Activated T-cell treated with anti-CD3 and anti-CD28 coated beads, Interleukin-2, amount 50 U/mL, for 1 hour (primary cell): ENCODE data around the gene DHX15.

Experiments
- DNase-seq: peaks from one replicate; pipeline ENCODE4 v3.0.0-alpha.2; 2020

The DHX15 gene

DNA sequence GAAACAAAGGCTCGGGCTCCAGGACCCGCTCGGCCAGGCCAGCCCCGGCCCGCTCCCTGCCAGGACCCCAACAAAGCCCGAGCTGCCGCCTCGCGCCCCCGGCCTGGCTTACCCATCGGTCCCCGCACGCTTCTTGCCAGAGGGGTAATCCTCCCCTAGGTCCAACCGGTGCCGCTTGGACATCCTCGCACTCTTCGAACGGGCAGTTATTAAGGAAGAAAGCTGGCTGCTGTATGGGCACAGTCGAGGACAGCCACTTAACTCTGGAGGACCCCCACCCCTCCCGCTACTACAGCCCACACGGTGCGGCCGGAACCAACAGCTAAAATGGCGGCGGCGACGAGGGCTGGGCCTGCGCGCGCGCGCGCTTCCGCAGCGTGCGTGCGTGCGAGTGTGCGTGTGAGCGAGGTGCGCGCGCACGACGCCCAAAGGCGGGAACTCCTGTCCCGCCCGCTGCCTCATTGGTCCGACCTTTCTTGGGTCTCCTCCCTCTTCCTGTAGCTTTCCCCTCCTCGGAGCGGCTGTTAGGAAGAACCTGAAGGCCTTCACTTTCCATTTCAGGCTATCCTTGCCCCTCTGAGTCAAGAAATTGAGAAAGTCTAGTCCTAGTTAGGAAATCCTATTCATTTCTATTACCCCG is at the start of gene DHX15:
TSS of gene DHX15 (minus strand) at position 344 of the 640 bp plus-strand sequence. CDS start at position 183, 161 bp downstream.
- peak; percentile 92 for DNase-seq

DNA sequence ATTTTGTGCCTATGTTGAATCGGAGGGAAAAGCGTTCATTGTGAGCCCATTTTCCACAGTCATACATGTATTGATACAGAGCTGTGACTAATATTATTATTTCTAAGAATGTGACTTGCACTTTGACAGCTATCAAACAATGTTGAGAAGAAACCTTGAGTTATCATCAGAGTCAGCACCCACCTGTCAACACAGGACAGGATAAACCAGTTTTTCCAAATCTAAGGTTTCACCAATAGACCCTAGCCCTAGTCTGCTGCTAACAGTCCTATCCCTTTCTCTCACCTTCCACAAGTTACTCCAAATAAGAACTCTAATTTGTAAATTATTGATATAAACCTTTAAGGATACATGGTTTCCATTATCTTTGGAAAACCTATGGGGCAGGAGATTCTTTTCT is 47.7 kb upstream of the DHX15 start:
- DNase-seq = no peak

DNA sequence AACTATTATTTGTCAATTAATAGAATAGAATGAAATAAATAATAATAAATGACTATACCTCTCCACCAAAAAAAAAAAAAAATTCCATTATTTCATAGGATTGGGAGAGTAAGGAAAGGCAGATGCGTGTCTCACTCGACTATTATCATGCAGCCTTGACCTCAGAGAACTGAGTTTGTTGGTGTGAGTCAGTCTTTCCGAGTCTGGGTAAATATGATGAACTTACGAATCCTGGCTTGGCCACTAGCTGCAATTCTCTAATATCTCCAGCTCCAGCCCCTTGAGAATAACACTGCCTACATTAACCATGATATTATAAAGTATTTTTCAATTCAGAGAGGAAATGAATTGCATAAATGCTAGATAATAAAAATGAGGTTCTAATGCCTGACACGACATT is 46.6 kb upstream of the DHX15 start:
- DNase-seq = no peak

DNA sequence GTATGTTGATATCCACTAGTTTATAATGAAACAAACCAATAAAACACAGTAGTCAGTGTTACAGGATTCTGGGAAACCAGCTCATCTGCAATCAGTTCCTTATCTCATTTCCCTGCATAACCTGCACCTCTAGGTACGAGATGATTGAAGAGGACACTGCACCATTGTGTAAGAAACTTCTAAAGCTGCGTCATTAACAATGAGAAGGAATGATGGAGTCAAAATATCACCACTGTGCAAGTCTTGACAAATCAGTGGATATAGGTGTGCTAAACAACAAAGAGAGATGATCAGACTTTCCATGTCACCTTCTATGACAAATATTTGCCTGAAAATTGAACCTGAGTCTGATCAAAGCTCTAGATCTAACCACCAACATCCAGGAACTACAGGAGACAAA is 40.7 kb upstream of the DHX15 start:
- DNase-seq = no peak

DNA sequence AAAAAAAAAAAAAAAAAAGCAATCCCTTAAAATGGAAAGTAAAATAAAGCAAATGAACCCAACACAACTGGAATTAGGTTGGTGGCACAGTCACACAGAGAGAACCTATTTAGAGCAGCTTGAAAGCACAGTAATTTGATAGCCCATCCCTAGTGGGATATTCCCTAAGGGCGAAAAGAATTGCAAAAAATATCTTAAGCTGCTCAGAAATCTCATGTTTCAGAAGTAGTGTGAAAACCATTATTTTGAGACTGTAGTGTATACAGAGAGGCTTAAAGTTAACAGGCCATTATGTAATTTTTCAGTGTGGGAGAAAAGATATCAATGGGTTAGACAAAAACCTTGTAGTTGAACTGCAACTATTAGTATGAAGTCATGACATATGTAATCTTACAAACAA is 40.0 kb upstream of the DHX15 start:
- no peak for DNase-seq

DNA sequence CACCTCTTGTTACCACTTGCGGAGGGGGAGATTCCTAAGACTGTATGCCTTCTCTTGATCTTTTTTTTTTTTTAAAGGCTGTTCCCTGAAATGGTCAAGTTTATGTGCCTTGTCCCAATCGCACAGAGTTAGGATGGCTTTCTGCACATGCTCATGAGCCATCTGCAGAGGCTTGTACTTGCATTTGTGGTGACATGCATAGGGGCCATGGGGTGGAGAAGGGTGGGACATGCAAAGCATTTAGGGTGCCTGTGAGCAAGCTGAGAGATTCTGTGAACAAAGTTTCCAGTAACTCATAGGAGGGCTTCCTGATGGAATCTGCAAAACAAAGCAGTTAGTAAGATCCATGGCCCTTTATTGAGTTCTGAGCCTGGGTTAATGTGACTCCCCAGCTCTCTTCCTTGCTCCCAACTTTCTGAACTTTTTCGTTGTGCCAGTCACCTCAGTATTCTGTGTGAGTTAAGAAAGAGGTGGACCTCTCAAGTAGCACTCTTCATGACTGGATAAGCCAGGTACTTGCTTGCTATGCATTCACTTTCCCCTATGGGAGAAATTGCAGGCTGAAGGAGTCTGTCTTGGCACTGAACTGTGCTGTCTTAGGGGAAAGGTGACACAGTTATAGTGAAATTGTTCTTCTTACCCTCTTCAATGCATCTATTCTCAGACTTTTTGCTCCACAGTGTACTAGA is 37.9 kb upstream of the DHX15 start:
- DNase-seq = no peak

DNA sequence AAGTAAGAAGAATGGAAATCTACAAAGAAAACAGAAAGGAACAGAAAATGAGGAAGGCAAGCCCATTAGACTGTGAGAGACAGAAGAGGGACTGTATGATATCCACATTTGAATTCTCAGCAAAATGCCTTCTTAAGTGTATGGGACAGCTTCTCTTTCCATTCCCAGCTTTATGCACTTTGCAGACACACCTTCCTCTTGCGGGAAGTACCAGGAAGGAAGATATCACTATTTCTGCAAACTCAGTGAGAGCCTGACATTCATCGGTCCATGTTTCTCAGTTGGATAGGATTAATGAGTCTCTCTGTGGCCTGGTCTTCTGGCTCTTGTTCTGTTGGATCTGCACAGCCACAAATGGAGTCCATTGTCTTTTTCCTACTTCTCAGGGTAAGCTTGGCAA is 31.6 kb upstream of the DHX15 start:
- DNase-seq = no peak

DNA sequence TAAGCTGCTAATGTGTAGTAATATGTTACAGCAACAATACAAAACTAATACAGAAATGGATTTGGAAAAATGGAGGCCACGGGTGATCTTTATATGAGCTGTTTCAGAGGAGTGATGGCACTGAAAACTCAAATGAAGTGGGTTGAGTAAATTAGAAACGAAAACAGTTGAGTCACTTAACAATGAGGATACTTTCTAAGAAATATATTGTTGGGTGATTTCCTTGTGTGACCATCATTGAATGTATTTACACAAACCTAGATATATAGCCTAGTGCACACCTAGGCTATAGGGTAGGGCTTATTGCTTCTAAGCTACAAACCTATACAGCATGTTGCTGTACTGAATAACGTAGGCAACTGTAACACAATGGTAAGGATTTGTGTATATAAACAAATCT is 30.5 kb upstream of the DHX15 start:
- DNase-seq = no peak

DNA sequence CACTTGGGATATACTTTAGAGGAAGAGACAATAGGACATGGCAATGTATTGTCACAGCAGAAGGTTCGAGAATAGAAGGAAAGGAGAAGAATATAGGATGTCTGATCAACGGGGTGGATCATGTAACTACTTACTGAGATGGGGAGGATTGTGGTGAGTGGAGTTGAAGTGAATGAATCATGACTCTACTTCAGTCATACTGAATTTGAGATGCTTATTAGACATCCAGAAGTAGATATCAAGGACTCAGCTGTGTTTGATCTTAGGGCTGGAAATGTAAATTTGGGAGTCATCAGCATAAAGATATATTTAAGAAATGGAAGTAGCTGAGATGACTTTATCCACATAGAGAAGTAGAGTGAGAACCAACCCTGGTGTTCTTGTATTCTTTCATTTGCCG is 29.1 kb upstream of the DHX15 start:
- no peak for DNase-seq

DNA sequence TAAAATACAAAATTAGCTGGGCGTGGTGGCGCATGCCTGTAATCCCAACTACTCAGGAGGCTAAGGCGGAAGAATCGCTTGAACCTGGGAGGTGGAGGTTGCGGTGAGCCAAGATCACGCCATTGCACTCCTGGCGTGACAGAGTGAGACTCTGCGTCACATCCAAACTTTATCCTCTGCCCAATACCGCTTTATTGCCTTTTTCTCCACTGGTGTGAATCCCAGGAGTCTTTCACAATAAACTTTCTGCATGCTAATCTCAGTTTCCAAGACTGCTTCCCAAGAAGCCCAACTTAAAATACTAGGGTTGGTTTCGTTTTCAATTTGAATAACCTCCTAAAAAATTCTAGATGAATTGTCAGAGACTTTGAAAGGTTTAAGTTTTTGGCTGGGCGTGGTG is 27.2 kb upstream of the DHX15 start:
- DNase-seq = no peak

DNA sequence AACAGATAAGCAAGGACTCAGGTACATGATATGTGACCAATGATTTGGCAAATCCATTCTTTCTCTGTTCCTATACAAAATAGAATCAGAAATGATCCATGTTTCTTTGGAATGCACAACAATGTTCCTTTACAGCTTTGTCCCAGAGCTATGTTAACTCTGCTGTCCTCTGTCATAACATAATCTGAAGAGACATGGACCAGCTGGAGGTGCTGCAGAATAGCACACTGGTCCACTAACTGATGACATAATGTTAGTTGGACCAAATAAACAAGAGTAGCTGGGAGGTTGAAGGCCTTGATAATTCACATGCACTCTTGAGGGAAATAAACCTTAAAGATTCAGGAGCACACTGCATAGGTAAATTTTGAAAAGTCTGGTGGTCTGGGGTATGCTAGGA is 23.0 kb upstream of the DHX15 start:
- no peak for DNase-seq

DNA sequence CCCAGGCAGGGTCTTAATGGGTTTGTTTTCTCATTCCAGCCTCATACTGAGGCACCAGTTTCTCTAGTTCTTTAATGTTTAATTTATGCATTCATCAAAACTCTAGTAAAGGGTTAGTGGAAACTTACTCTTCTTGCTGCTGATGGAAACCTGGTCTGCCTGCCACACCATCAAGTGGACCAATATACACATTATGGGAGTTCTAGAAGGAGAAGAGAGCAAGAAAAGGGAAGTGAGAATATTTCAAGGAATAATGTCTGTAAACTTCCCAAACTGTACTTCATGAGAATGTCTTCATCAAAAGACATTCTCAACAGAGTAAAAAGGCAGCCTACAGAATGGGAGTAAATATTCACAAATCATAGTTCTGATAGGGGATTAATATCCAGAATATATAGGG is 20.9 kb upstream of the DHX15 start:
- no peak for DNase-seq

DNA sequence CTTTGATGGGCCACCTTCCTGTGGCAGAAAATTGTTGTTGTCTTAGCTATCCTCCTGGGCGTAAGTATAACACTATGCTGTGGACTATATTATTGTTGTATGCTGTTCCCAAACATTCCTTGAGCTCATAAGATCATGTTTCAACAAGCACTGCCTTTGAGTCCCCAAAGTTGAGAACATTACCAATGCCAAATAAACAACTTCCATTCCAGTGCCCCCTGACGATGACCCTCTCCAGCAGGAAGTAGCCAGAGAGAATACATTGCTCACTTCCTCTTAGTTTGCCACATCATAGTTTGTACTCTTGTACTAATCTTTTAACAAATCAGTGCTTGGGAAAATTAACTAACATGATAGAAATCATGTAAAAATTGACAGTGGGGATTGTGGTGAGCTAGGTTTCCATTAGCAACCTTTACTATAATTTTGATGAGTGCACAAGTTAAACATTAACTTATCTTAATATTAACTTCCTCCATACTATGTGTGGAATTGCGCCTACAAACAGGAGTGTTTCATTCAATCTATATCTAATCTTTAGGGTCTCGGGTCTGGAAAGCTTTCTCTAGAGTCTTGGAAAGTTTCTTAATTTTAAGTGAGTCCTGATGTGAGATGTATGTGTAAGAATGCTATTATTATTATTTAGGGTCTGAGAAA is 20.3 kb upstream of the DHX15 start:
- DNase-seq = no peak

DNA sequence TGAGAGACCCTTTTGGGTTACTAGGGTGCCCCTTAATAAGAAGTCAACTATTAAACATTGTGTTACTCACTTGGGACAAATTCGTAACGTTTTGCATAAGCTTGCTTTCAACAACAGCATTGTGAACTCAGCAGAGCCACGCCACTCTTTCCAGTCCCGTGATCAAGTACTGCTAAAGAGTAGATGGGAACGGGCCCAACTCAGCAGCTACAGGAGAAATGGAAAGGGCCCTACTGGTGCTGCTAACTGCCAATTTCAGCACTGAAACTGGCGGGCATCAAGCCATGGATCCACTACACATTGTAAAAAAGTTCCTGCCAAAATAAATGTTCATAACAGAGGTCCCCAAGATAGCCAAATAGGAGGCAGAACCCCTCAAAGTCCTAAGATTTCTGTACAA is 19.0 kb upstream of the DHX15 start:
- DNase-seq = no peak

DNA sequence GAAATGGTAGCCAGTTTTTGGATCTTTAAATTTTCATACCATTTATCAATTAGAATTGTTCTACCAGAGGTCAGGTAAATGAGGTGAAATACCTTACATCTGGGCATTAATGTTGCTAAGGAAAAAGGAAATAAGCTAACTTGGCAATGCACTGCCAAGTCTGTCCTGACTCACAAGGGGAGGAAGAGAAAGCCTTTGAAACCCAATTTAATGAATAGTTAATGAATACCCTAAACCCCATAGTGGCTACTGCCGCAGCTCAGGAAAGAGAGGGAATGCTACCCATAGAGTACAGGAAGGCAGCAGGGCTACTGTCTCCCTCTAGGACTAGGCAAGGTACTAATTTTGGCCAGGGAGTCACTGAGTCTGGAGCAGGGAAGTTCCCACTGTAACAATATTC is 16.8 kb upstream of the DHX15 start:
- no peak for DNase-seq

DNA sequence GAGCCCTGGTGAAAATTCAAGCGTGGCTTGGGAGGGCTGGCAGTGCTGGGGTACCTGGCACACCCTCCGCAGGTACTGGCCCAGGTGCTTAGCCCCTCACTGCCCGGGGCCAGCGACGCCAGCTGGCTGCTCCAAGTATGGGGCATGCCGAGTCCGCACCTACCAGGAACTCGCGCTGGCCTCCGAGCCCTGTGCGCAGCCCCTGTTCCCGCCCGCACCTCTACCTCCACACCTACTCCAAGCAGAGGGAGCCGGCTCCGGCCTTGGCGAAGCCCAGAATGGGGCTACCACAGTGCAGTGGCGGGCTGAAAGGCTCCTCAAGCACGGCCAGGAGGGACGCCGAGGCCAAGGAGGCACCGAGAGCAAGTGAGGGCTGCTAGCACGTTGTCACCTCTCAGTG is 14.9 kb upstream of the DHX15 start:
- DNase-seq = no peak

DNA sequence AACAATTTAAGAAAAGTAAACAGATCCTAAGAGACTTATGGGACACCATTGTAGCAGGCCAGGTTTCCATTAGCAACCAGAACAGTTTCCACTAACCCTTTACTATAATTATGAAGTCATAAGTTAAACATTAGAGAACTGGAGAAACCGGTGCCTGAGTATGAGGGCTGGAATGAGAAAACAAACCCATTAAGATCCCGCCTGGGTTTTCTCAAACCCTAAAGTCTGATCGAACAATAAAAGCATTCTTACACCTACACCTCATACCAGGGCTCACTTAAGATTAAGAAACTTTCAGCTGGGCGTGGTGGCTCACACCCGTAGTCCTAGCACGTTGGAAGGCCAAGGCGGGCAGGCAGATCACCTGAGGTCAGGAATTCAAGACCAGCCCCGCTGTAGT is 13.7 kb upstream of the DHX15 start:
- no peak for DNase-seq

DNA sequence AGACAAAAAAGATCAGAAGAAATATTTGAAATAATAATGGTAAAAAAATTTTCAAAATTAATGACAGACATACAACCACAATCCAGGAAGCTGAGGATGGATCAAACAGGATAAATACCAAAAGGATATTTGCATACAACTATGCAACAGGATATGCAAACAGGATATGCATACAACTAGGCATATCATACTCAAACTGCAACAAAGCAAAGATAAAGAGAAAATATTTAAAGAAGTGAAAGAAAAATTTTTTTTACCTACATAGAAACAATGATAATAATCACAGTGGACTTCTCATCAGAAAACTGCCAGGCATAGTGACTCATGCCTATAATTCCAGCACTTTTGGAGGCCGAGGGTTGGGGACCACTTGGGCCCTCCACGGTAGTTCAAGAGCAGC is 11.3 kb upstream of the DHX15 start:
- DNase-seq = no peak

DNA sequence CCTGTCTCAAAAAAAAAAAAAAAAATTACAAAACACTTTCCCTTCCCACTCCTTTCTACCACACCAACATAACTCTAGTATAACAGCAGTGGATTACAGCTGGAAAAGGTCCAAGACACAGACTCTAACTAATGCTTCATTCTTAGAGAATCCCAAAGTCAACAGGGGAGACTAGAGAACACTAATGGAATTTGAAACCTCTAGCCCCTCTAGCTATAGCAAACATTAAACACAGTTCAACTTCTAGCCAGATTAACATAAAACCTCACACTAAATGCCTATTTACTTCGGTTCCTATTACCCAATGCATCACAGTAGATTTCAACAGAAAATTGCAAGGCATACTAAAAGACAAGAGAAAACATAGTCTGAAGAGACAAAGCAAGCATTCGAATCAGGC is 10.5 kb upstream of the DHX15 start:
- no peak for DNase-seq

DNA sequence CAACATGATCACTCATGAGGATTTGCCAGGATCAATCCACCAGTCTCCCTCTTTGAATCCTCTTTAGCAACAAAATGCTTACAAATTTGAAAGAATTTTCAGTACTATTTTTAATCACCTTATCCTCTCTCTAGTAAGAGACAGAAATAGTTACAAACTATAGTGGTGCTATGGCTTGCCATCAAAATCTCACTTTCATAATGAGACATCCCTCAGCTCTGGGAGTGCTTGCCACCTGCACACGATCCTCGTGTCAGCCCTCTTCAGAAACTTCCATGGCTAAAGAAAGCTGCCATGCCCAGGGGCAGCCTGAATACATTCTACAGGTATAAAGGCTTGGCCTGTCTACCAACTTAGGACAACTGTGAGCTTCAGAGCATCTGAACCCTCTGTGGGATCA is 5.1 kb upstream of the DHX15 start:
- no peak for DNase-seq

DNA sequence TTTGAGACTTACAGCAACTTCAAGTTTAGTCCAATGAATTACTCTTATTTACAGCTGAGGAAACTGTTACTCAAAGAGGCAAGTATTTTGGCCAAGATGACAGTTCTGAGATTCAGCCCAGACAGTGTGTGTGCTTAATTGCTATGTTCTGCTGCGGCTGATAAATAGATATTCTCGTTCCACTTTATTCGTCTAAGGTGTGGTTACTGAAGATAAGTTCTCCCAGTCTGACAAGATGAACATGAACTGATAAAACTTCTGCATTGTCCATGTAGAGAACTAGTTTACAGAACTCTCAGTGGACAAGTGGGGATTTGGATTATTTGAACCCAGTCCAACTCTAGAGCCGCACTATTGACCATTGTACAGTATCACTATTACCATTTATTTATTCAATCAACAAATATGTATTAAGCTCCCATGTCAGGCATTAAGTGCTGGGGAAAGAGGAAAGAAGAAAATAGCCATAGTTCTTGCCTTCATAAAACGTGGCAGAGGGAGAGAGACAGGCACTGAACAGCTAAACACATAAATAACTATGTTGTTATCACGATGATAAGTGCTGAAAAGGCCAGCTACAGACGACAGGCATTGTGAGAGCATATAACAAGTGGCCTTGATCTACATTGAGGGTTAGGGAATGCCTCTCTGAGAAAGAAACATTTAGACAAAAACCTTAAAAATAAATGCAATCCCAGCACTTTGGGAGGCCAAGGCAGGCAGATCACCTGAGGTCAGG is 4.0 kb upstream of the DHX15 start:
- DNase-seq = no peak

DNA sequence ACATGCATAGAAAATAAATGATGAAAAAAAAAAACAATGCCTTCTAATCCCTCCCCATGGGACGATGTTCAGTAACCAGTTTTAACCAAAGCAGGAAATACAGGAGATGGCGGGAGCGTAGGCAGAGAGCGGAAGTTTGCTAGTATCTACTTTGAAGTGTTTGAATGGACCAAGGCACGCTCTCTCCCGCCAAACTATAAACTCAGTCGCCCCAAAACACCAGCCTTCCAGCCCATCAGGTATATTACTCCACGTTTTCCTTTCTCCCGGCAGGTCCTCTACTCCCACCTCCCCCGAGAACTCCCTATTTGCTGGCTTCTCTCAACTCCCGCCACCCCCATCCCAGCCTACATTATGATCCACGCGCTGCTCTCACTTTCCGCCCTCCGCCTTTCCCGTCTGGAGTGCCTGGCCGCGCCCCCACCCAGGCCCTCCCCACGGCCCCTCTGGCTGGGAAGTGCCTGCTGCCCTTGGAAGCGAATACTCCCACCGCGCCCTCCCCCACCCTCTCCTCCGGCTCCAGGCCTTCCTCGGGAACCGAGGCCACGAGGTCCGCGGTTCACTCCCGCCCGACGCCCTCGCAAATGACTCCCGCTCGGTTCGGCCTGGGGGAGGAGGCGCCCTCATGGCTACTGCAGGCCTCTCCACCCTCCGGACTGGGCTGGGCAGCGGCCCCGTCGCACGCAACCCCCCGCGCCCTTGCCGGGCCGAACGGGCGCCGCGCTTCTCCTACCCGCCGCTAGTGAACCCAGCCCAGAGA is 723 bp downstream of the DHX15 start:
- DNase-seq = peak; percentile 43

DNA sequence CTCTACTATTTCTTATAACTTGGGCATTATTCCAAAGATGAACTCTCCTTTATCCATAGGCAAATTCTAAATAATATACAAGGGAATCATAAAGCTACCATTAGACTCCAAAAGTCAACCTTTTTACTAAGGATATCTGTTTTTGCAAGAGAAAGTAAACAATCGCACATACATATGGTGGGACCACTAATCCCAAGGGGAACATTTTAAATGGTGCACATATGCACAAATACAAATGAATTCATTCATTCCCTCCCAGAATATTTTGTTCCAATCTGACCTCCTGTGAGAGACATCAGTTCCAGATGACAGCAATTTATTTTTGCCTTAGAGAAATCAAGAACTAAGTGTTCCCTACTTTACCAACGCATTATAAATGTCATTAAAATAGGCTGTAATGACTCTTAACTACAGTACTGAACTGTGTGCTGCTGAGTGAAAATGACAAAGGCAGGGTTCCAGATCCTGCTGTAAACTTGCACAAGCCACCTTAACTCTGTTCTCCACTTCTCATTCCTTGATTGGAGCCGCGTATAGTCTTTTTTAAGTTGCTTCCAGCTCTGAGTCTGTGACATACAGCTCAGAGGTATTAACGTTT is 2.0 kb downstream of the DHX15 start:
- no peak for DNase-seq
